Measurements from ENCODE around the gene PAAF1. TPM values are rescaled to one million over a fixed set of nuclear protein-coding genes. Genes with fewer than 3 reads are reported as not detected.

Gene PAAF1
- total and polyA plus RNA-seq, 10 of the 15 experiments (the other 5 are each of a cell fraction or from before 2014, with no cell fraction given), result 13.7 to 70.6 (median 29.1) TPM

- in situ Hi-C loops (cut with MboI) (no loop called here), intact Hi-C loops (cut with micrococcal nuclease; ENCODE audit: unreplicated experiment) (no loop called here)
- no peaks in the 10 kb centered on the region for H3K9me3 ChIP-seq (replicated peaks; ENCODE audit: control insufficient read depth, insufficient read depth, low read length)
- no peaks in the 10 kb centered on the region for H3K27me3 ChIP-seq (replicated peaks in 1 of 2; ENCODE audit: control insufficient read depth in 2 of 2, insufficient read depth in 2 of 2, low read length in 1 of 2)
- peaks cover 6 to 24% of the 10 kb centered on the region in 2 experiments; a peak in 3 of 4 replicates for H3K36me3 ChIP-seq (ENCODE audit: control insufficient read depth in 2 of 2, insufficient read depth in 2 of 2, low read length in 1 of 2)
- ATAC-seq (no peak), DNase-seq (ENCODE audit: low read depth, low spot score) (no peak), FAIRE-seq (no peak)
- no peaks in the 10 kb centered on the region for H3K79me2 ChIP-seq (ENCODE audit: control insufficient read depth, insufficient read depth, low read length)
- H3K9ac ChIP-seq (ENCODE audit: control insufficient read depth, insufficient read depth, low read length), result no peak overlapping the region
- H3K27ac ChIP-seq (ENCODE audit: control insufficient read depth, insufficient read depth), result no peak overlapping the region
- ChIA-PET SMC1A (ENCODE audit: uncharacterized antibody, unreplicated experiment) (no interaction called here), POLR2A (no interaction called here), RAD21 (ENCODE audit: unreplicated experiment) (no interaction called here), CTCF (no interaction called here)
- H3K4me3 ChIP-seq, result no peak overlapping the region
- WGBS (ENCODE audit: insufficient coverage, insufficient replicate concordance, low lambda C conversion rate, missing lambda C conversion rate), result 98% methylated on average over 2 of the region's 2 CpGs
- no peak overlapping the region for H3K4me2 ChIP-seq (ENCODE audit: control insufficient read depth, insufficient read depth)
- H4K20me1 ChIP-seq (ENCODE audit: control insufficient read depth, insufficient read depth), result no peaks in the 10 kb centered on the region
- no peak overlapping the region for H2AFZ ChIP-seq (ENCODE audit: control insufficient read depth, low read depth, low read length)
- no TSS peak for BruUV-seq (replicated peaks)
- no peaks in the 10 kb centered on the region for H3K4me1 ChIP-seq (ENCODE audit: control insufficient read depth, insufficient read depth, low read length)
- no peak for TF ChIP-seq CEBPZ (IDR thresholded peaks at IDR 0.05; ENCODE audit: low read depth, low read length)
- no peak for TF ChIP-seq KAT2A (conservative IDR thresholded peaks at IDR 0.05; ENCODE audit: control insufficient read depth, low read depth, low read length)
- TF ChIP-seq ZBTB11 (CRISPR knock-in tag; IDR thresholded peaks at IDR 0.05), result no peak
- no peak for TF ChIP-seq IKZF2 (IDR thresholded peaks at IDR 0.05)
- no peak for TF ChIP-seq CHD1 (IDR thresholded peaks at IDR 0.05; ENCODE audit: low read depth, low read length)
- no peak for TF ChIP-seq LARP7 (IDR thresholded peaks at IDR 0.05)
- no peak for TF ChIP-seq MTA2 (IDR thresholded peaks at IDR 0.05; ENCODE audit: low read depth)
- TF ChIP-seq SIN3A (IDR thresholded peaks at IDR 0.05; ENCODE audit: low read depth, low read length), result no peak
- no peak for TF ChIP-seq ATF3 (IDR thresholded peaks at IDR 0.05; ENCODE audit: borderline replicate concordance, extremely low read depth, low read depth, low read length)
- TF ChIP-seq BCL3 (IDR thresholded peaks at IDR 0.05; ENCODE audit: borderline replicate concordance, insufficient read depth, low read depth, low read length, poor library complexity, severe bottlenecking), result no peak
- TF ChIP-seq BACH1 (IDR thresholded peaks at IDR 0.05; ENCODE audit: borderline replicate concordance), result no peak
- no peak for TF ChIP-seq TBL1XR1 (IDR thresholded peaks at IDR 0.05; ENCODE audit: low read depth, low read length)
- no peak for TF ChIP-seq PKNOX1 (IDR thresholded peaks at IDR 0.05)
- no peak for TF ChIP-seq HDGF (IDR thresholded peaks at IDR 0.05)
- TF ChIP-seq ZNF217 (IDR thresholded peaks at IDR 0.05), result no peak
- TF ChIP-seq ETV6 (conservative IDR thresholded peaks at IDR 0.05 in 1 of 2, IDR thresholded peaks at IDR 0.05 in 1 of 2; ENCODE audit: borderline replicate concordance in 1 of 2, low read depth in 1 of 2), result no peak
These were observed 52.6 kb downstream of the PAAF1 start for GRCh38 chr11:73929388-73929787.
